Mesothelial cell of epicardium (in vitro differentiated cells): ENCODE data around the gene GLRA3. TPM values are rescaled to one million over a fixed set of nuclear protein-coding genes. Genes with fewer than 3 reads are reported as not detected.

Experiments
- DNase-seq, 2 experiments: peaks; one replicate each; pipeline ENCODE4 v3.0.0; 2021; ENCODE audit warnings: low spot score in 2 of 2; ENCODE audit not compliant: unreplicated experiment in 2 of 2
- H3K27ac Mint-ChIP-seq: 2 replicates; pipeline ENCODE4 v1.8.0; 2021; ENCODE audit warnings: mixed read lengths
- H3K27me3 Mint-ChIP-seq: 2 replicates; pipeline ENCODE4 v1.8.0; 2021; ENCODE audit warnings: low read depth, mixed read lengths
- H3K36me3 Mint-ChIP-seq: 2 replicates; pipeline ENCODE4 v1.8.0; 2021; ENCODE audit warnings: mixed read lengths
- H3K4me1 Mint-ChIP-seq: 2 replicates; pipeline ENCODE4 v1.8.0; 2021; ENCODE audit warnings: mixed read lengths
- H3K4me3 Mint-ChIP-seq: 2 replicates; pipeline ENCODE4 v1.8.0; 2021; ENCODE audit warnings: mild to moderate bottlenecking, moderate library complexity, mixed read lengths
- H3K9me3 Mint-ChIP-seq: 2 replicates; pipeline ENCODE4 v1.8.0; 2021; ENCODE audit warnings: mixed read lengths
- CTCF ChIP-seq: fragments of 200-600 bp; sonication (generic); IDR thresholded peaks from one replicate; pipeline ENCODE4 v1.5.0; 2021; ENCODE audit warnings: antibody characterized with exemption; ENCODE audit not compliant: unreplicated experiment
- total RNA-seq: library from RNA; stranded (reverse); gene quantifications from 3 replicates; pipeline ENCODE4 v1.2.1, GENCODE V29; 2021

Gene GLRA3
- total RNA-seq, 1 donor from 2014 or later = not detected

DNA sequence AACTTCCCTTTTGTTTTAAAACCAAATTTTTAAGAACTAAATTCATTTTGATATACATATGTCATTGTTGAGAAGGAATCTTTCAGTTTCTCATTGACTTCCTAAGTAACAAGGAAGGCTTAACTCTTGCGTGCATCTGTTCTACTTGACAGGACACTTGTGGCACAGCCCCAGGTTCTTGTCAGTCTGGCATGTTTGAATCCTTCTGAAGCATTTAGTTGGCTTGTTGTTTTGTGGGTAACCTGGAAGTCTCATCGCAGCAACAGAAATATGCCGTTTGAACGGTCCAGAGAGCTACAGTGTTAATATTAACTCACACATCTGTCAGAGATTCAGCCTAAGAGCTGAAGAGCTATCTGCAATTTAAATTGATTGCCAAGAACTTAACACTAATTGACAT, 76.0 kb downstream of the GLRA3 start:
- peaks cover 3% of the 10 kb centered on the region for H3K9me3 Mint-ChIP-seq
- no peak overlapping the region for H3K27ac Mint-ChIP-seq
- TF ChIP-seq CTCF = no peak
- peaks cover 22% of the 10 kb centered on the region for H3K4me1 Mint-ChIP-seq
- DNase-seq = no peak
- H3K4me3 Mint-ChIP-seq = no peak overlapping the region
- H3K36me3 Mint-ChIP-seq = no peaks in the 10 kb centered on the region
- no peaks in the 10 kb centered on the region for H3K27me3 Mint-ChIP-seq

GRCh38 chr4:174752026-174752425, 77.0 kb downstream of the GLRA3 start:
- no peak for DNase-seq
- TF ChIP-seq CTCF = no peak
- Mint-ChIP-seq H3K9me3 (peaks cover 3% of the 10 kb centered on the region), H3K4me1 (peaks cover 22% of the 10 kb centered on the region), H3K4me3 (no peak overlapping the region), H3K36me3 (no peaks in the 10 kb centered on the region), H3K27me3 (no peaks in the 10 kb centered on the region), H3K27ac (no peak overlapping the region)

DNA sequence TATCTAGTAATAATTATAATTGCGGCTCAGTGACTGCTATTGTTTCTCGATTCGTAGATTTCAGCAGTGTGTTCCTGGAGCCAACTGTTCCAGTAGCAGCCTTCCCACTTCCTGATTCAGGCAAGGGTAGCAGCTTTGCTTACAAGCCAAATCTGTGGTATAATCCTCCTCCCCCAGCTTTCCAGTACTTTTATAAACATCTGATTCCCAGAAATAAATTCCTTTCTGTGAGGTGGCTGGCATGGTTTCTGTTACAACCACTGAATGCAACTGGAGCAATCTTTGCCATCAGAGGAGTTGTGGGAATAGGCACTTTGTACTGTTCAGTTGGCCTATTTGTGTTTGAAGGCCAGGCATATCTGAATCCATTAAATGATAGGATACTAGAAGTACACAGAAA, 80.0 kb downstream of the GLRA3 start:
- Mint-ChIP-seq H3K4me1 (peaks cover 20% of the 10 kb centered on the region), H3K4me3 (no peak overlapping the region), H3K9me3 (peaks cover 27% of the 10 kb centered on the region), H3K36me3 (no peaks in the 10 kb centered on the region), H3K27me3 (no peaks in the 10 kb centered on the region), H3K27ac (no peak overlapping the region)
- no peak for TF ChIP-seq CTCF
- no peak for DNase-seq

DNA sequence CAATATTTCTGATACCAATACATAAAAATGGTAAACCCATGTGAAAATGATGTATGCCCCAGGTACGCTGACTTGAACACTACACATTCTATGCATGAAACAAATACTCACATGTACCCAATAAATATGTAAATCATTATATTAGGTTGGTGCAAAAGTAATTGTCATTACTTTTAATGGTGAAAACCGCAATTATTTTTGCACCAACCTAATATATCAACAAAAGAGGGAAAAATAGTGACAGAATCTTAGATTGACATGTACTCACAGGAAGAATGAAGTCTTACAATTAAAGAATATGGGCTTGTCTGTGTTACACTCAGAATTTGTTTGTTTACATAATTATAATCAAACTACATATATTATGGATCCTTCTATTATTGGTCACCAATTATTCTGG, 82.3 kb downstream of the GLRA3 start:
- no peaks in the 10 kb centered on the region for H3K27me3 Mint-ChIP-seq
- H3K4me3 Mint-ChIP-seq = no peak overlapping the region
- no peaks in the 10 kb centered on the region for H3K36me3 Mint-ChIP-seq
- no peak overlapping the region for H3K27ac Mint-ChIP-seq
- peaks cover 9% of the 10 kb centered on the region for H3K4me1 Mint-ChIP-seq
- peaks cover 27% of the 10 kb centered on the region for H3K9me3 Mint-ChIP-seq
- TF ChIP-seq CTCF = no peak
- no peak for DNase-seq

GRCh38 chr4:174742561-174742960, 86.5 kb downstream of the GLRA3 start:
- DNase-seq = no peak
- no peak overlapping the region for H3K27ac Mint-ChIP-seq
- H3K4me3 Mint-ChIP-seq = no peak overlapping the region
- peaks cover 9% of the 10 kb centered on the region for H3K4me1 Mint-ChIP-seq
- TF ChIP-seq CTCF = no peak
- no peaks in the 10 kb centered on the region for H3K36me3 Mint-ChIP-seq
- peaks cover 35% of the 10 kb centered on the region for H3K9me3 Mint-ChIP-seq
- H3K27me3 Mint-ChIP-seq = no peaks in the 10 kb centered on the region

- Mint-ChIP-seq H3K4me3 (no peak overlapping the region), H3K27me3 (no peaks in the 10 kb centered on the region), H3K9me3 (peaks cover 10% of the 10 kb centered on the region), H3K27ac (no peak overlapping the region), H3K4me1 (peaks cover 9% of the 10 kb centered on the region), H3K36me3 (no peaks in the 10 kb centered on the region)
- DNase-seq = no peak
- TF ChIP-seq CTCF = no peak
Measured at GRCh38 chr4:174739576-174739975, 89.5 kb downstream of the GLRA3 start.
